22Rv1 (cell line): ENCODE results near the gene HDGFL2.

Source experiments
- ZFX ChIP-seq: fragments of 450-650 bp; IDR thresholded peaks from 2 replicates; pipeline ENCODE4 v1.6.1; 2017; ENCODE audit warnings: antibody characterized with exemption, borderline replicate concordance
- TF ChIP-seq, protein P1 (sequence below): fragments of 450-650 bp; IDR thresholded peaks from 2 replicates; pipeline ENCODE4 v1.5.1; 2017; ENCODE audit warnings: mild to moderate bottlenecking

DNA sequence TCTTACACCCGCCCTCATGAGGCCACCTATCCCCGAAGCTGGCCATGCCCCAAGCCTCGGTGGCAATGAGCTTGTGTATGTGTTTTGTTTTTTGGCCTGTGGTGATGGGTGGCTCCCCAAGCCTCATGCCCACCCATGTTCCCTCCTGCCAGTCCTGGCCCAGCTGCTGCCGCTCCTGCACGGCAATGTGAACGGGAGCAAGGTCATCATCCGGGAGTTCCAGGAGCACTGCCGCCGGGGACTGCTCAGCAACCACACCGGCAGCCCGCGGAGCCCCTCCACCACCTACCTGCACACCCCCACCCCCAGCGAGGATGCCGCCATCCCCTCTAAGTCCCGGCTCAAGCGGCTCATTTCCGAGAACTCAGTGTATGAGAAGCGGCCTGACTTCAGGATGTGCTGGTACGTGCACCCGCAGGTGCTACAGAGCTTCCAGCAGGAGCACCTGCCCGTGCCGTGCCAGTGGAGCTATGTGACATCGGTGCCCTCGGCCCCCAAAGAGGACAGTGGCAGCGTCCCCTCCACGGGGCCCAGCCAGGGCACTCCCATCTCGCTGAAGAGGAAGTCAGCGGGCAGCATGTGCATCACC is 39.1 kb upstream of the HDGFL2 start:
- TF ChIP-seq, protein P1, sequence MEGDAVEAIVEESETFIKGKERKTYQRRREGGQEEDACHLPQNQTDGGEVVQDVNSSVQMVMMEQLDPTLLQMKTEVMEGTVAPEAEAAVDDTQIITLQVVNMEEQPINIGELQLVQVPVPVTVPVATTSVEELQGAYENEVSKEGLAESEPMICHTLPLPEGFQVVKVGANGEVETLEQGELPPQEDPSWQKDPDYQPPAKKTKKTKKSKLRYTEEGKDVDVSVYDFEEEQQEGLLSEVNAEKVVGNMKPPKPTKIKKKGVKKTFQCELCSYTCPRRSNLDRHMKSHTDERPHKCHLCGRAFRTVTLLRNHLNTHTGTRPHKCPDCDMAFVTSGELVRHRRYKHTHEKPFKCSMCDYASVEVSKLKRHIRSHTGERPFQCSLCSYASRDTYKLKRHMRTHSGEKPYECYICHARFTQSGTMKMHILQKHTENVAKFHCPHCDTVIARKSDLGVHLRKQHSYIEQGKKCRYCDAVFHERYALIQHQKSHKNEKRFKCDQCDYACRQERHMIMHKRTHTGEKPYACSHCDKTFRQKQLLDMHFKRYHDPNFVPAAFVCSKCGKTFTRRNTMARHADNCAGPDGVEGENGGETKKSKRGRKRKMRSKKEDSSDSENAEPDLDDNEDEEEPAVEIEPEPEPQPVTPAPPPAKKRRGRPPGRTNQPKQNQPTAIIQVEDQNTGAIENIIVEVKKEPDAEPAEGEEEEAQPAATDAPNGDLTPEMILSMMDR, result no peak
- TF ChIP-seq ZFX, result no peak
